ENCODE results near the gene TNNT2.

TNNT2 gene

DNA sequence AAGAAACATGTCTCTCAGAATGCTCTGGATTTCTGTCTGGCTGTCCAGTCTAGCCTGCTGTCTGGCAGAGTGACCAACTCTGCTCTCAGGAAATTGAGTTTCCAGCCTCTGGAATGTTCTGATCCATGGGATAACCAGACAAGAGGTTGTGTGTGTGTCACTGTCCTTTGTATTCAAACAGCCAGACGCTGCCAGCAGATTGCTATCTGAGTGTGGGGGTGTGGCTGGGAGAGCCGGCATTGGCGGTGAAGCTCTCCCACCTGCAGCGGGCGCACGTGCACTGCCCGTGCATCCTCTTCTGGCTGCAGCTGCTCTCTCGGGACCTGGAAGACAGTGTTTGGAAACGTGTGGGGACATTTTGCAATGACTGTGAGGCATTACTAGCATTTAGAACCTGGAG is 68.1 kb downstream of the TNNT2 start:
- no peak for DNase-seq

Measured in CD4-positive, alpha-beta T cell treated with Interferon alpha-2 for 1 hour (primary cell).